Neuronal stem cell (in vitro differentiated cells): Measurements from ENCODE around the gene EIF3J.

Experiments
- DNase-seq: peaks from one replicate; pipeline ENCODE4 v3.0.0-alpha.2; 2013; ENCODE audit warnings: low spot score
- H2AFZ ChIP-seq: one replicate; pipeline ENCODE4 v1.6.1; 2013; ENCODE audit warnings: mild to moderate bottlenecking, low read length, inconsistent platforms
- H2AK5ac ChIP-seq: 2 replicates; pipeline ENCODE4 v1.6.1; 2013; ENCODE audit warnings: low read depth, mild to moderate bottlenecking, inconsistent platforms, low read length, moderate library complexity, mixed read lengths
- H2BK120ac ChIP-seq: 2 replicates; pipeline ENCODE4 v1.6.1; 2013; ENCODE audit warnings: low read depth, mild to moderate bottlenecking, inconsistent platforms, low read length, moderate library complexity, mixed read lengths
- H2BK12ac ChIP-seq: one replicate; pipeline ENCODE4 v1.6.1; 2013; ENCODE audit warnings: low read length, inconsistent platforms
- H2BK15ac ChIP-seq: 2 replicates; pipeline ENCODE4 v1.6.1; 2013; ENCODE audit warnings: mild to moderate bottlenecking, low read length, inconsistent platforms, mixed read lengths
- H2BK5ac ChIP-seq: one replicate; pipeline ENCODE4 v1.6.1; 2013; ENCODE audit warnings: inconsistent platforms, mild to moderate bottlenecking, low read length, moderate library complexity
- H3K14ac ChIP-seq: one replicate; pipeline ENCODE4 v1.6.1; 2013; ENCODE audit warnings: low read length, inconsistent platforms
- H3K18ac ChIP-seq: 2 replicates; pipeline ENCODE4 v1.6.1; 2013; ENCODE audit warnings: low read length, inconsistent platforms
- H3K23ac ChIP-seq: 2 replicates; pipeline ENCODE4 v1.6.1; 2013; ENCODE audit warnings: low read depth, mild to moderate bottlenecking, mixed read lengths, low read length, inconsistent platforms; ENCODE audit not compliant: poor library complexity
- H3K27ac ChIP-seq: replicated peaks from 3 replicates; pipeline ENCODE4 v1.5.1; 2013; ENCODE audit warnings: low read length, inconsistent platforms
- H3K27me3 ChIP-seq, 3 experiments: 2 replicates each; pipeline ENCODE4 v1.6.1; 2013; ENCODE audit warnings: low read length in 3 of 3, mild to moderate bottlenecking in 2 of 3, inconsistent platforms in 1 of 3, low read depth in 1 of 3, mixed read lengths in 1 of 3, moderate library complexity in 1 of 3; ENCODE audit not compliant: control insufficient read depth in 3 of 3, insufficient read depth in 3 of 3
- H3K36me3 ChIP-seq, 2 donors: replicated peaks in 1 of 2; 2 replicates each; pipeline ENCODE4 v1.6.1; 2013; ENCODE audit warnings: low read length in 2 of 2; ENCODE audit not compliant: control insufficient read depth in 2 of 2, insufficient read depth in 2 of 2
- H3K4ac ChIP-seq: 2 replicates; pipeline ENCODE4 v1.6.1; 2013; ENCODE audit warnings: inconsistent platforms, mild to moderate bottlenecking, low read length, moderate library complexity
- H3K4me1 ChIP-seq, 2 donors: 1 replicate in 1 of 2; 2 replicates in 1 of 2; pipeline ENCODE4 v1.6.1; 2013; ENCODE audit warnings: low read length in 2 of 2, low read depth in 1 of 2; ENCODE audit not compliant: control insufficient read depth in 2 of 2, insufficient read depth in 1 of 2
- H3K4me2 ChIP-seq: one replicate; pipeline ENCODE4 v1.6.1; 2013; ENCODE audit warnings: mild to moderate bottlenecking, low read length, inconsistent platforms; ENCODE audit not compliant: insufficient read depth, poor library complexity, severe bottlenecking
- H3K4me3 ChIP-seq, 2 donors: 2 replicates each; pipeline ENCODE4 v1.5.1; 2013; ENCODE audit warnings: low read length in 2 of 2, mild to moderate bottlenecking in 2 of 2, inconsistent platforms in 1 of 2, moderate library complexity in 1 of 2
- H3K79me1 ChIP-seq: one replicate; pipeline ENCODE4 v1.6.1; 2013; ENCODE audit warnings: low read depth, mild to moderate bottlenecking, inconsistent platforms, low read length, moderate library complexity
- H3K9ac ChIP-seq: one replicate; pipeline ENCODE4 v1.6.1; 2013; ENCODE audit warnings: mild to moderate bottlenecking, low read depth, low read length, inconsistent platforms; ENCODE audit not compliant: poor library complexity
- H3K9me3 ChIP-seq, 2 donors: replicated peaks in 1 of 2; 2 replicates each; pipeline versions ENCODE3 to v1.6.1; 2013; ENCODE audit warnings: low read length in 2 of 2, mild to moderate bottlenecking in 2 of 2, inconsistent platforms in 1 of 2, low read depth in 1 of 2, mixed read lengths in 1 of 2, moderate library complexity in 1 of 2; ENCODE audit not compliant: control insufficient read depth in 2 of 2, insufficient read depth in 1 of 2
- H4K8ac ChIP-seq: one replicate; pipeline ENCODE4 v1.6.1; 2013; ENCODE audit warnings: low read depth, mild to moderate bottlenecking, inconsistent platforms, low read length, moderate library complexity
- H4K91ac ChIP-seq: one replicate; pipeline ENCODE4 v1.6.1; 2013; ENCODE audit warnings: low read length, low read depth, mild to moderate bottlenecking, inconsistent platforms; ENCODE audit not compliant: poor library complexity
- WGBS, 2 donors: extraction: QIAGEN DNeasy Blood & Tissue Kit; methylation state at CpG; one replicate each; pipeline ENCODE4 v1.1.7; 2013; ENCODE audit warnings: missing lambda C conversion rate in 2 of 2, mixed read lengths in 1 of 2; ENCODE audit not compliant: insufficient read length in 2 of 2, insufficient replicate concordance in 1 of 2; ENCODE audit errors: extremely low coverage in 2 of 2; 5-methylcytosine and 5-hydroxymethylcytosine counted together

The EIF3J gene

GRCh38 chr15:44596511-44597010 is 59.6 kb downstream of the EIF3J start:
- no peak overlapping the region for H3K23ac ChIP-seq
- H3K4ac ChIP-seq = no peak overlapping the region
- no peak overlapping the region for H2BK5ac ChIP-seq
- H3K79me1 ChIP-seq = no peaks in the 10 kb centered on the region
- H3K4me1 ChIP-seq = no peaks in the 10 kb centered on the region
- H4K91ac ChIP-seq = no peak overlapping the region
- no peak overlapping the region for H4K8ac ChIP-seq
- H3K27me3 ChIP-seq = no peaks in the 10 kb centered on the region
- no peak overlapping the region for H3K4me3 ChIP-seq
- H2BK15ac ChIP-seq = no peak overlapping the region
- H3K18ac ChIP-seq = no peak overlapping the region
- H2AFZ ChIP-seq = no peak overlapping the region
- DNase-seq = no peak
- H2AK5ac ChIP-seq = no peak overlapping the region
- H3K4me2 ChIP-seq = no peak overlapping the region
- H3K9ac ChIP-seq = no peak overlapping the region
- no peak overlapping the region for H3K14ac ChIP-seq
- no peak overlapping the region for H2BK12ac ChIP-seq
- H3K9me3 ChIP-seq = no peaks in the 10 kb centered on the region
- no peak overlapping the region for H3K27ac ChIP-seq
- H3K36me3 ChIP-seq = peaks cover 15 to 86% of the 10 kb centered on the region in 2 donors
- WGBS, 2 donors = no CpG with 5 or more reads among the region's 1 CpG
- H2BK120ac ChIP-seq = no peak overlapping the region

GRCh38 chr15:44598066-44598465 is 61.1 kb downstream of the EIF3J start:
- Histone ChIP-seq H4K8ac (no peak overlapping the region), H3K36me3 (peaks cover 15 to 85% of the 10 kb centered on the region in 2 donors), H2AK5ac (no peak overlapping the region), H3K79me1 (no peaks in the 10 kb centered on the region), H2BK15ac (no peak overlapping the region), H2AFZ (no peak overlapping the region), H3K4ac (no peak overlapping the region), H2BK12ac (no peak overlapping the region), H4K91ac (no peak overlapping the region), H3K9me3 (no peaks in the 10 kb centered on the region), H2BK120ac (no peak overlapping the region), H3K4me1 (no peaks in the 10 kb centered on the region), H3K27ac (no peak overlapping the region), H3K23ac (no peak overlapping the region), H3K27me3 (no peaks in the 10 kb centered on the region), H2BK5ac (no peak overlapping the region), H3K14ac (no peak overlapping the region), H3K4me2 (no peak overlapping the region), H3K9ac (no peak overlapping the region), H3K4me3 (no peak overlapping the region), H3K18ac (no peak overlapping the region)
- WGBS, 2 donors = no CpG with 5 or more reads among the region's 1 CpG
- DNase-seq = no peak

- no peak overlapping the region for H3K4ac ChIP-seq
- H2AFZ ChIP-seq = no peak overlapping the region
- H2BK120ac ChIP-seq = no peak overlapping the region
- no peak overlapping the region for H2BK15ac ChIP-seq
- H4K8ac ChIP-seq = no peak overlapping the region
- H3K4me3 ChIP-seq = no peak overlapping the region
- no peak for DNase-seq
- no peaks in the 10 kb centered on the region for H3K27me3 ChIP-seq
- H4K91ac ChIP-seq = no peak overlapping the region
- H3K36me3 ChIP-seq = peaks cover 15 to 85% of the 10 kb centered on the region in 2 donors
- no peaks in the 10 kb centered on the region for H3K4me1 ChIP-seq
- H3K14ac ChIP-seq = no peak overlapping the region
- no peak overlapping the region for H3K9ac ChIP-seq
- H3K23ac ChIP-seq = no peak overlapping the region
- no peaks in the 10 kb centered on the region for H3K79me1 ChIP-seq
- H3K9me3 ChIP-seq = no peaks in the 10 kb centered on the region
- H2AK5ac ChIP-seq = no peak overlapping the region
- no peak overlapping the region for H3K4me2 ChIP-seq
- no peak overlapping the region for H3K27ac ChIP-seq
- no peak overlapping the region for H2BK5ac ChIP-seq
- no CpG with 5 or more reads among the region's 5 CpGs for WGBS, 2 donors
- H3K18ac ChIP-seq = no peak overlapping the region
- no peak overlapping the region for H2BK12ac ChIP-seq
Observed at GRCh38 chr15:44598892-44599291, 61.9 kb downstream of the EIF3J start.

- Histone ChIP-seq H3K36me3 (peaks cover 5 to 89% of the 10 kb centered on the region in 2 donors), H3K9me3 (no peaks in the 10 kb centered on the region), H3K27ac (no peak overlapping the region)
Observed at GRCh38 chr15:44603126-44603525, 66.2 kb downstream of the EIF3J start.

More at GRCh38 chr15:44603126-44603525, 66.2 kb downstream of the EIF3J start:
- H3K4me3 ChIP-seq = no peak overlapping the region
- no peak overlapping the region for H3K14ac ChIP-seq
- no peak overlapping the region for H2BK120ac ChIP-seq
- H3K23ac ChIP-seq = no peak overlapping the region
- H3K4ac ChIP-seq = no peak overlapping the region
- H3K9ac ChIP-seq = no peak overlapping the region
- H3K79me1 ChIP-seq = no peaks in the 10 kb centered on the region
- H2BK15ac ChIP-seq = no peak overlapping the region
- no peaks in the 10 kb centered on the region for H3K27me3 ChIP-seq
- no peak overlapping the region for H2BK12ac ChIP-seq
- no CpG with 5 or more reads among the region's 2 CpGs for WGBS, 2 donors
- H3K4me1 ChIP-seq = no peaks in the 10 kb centered on the region
- H2AK5ac ChIP-seq = no peak overlapping the region
- H3K4me2 ChIP-seq = no peak overlapping the region
- no peak for DNase-seq
- no peak overlapping the region for H2BK5ac ChIP-seq
- no peak overlapping the region for H2AFZ ChIP-seq
- H3K18ac ChIP-seq = no peak overlapping the region
- no peak overlapping the region for H4K8ac ChIP-seq
- no peak overlapping the region for H4K91ac ChIP-seq
